ENCODE data around the gene DRAXIN.

The DRAXIN gene

GRCh38 chr1:11682287-11682771, 9.2 kb upstream of the DRAXIN start:
- no peak for TF ChIP-seq SPI1 (IDR thresholded peaks at IDR 0.05; ENCODE audit: low read depth, low read length)
- no peak for TF ChIP-seq POU2F2 (IDR thresholded peaks at IDR 0.05; ENCODE audit: low read depth, low read length)
- no peak for TF ChIP-seq POLR2A (IDR thresholded peaks at IDR 0.05; ENCODE audit: low read depth, low read length)
- no peak for TF ChIP-seq PAX5 (IDR thresholded peaks at IDR 0.05; ENCODE audit: insufficient read depth, low read length, severe bottlenecking)
- no peak for TF ChIP-seq TAF1 (IDR thresholded peaks at IDR 0.05; ENCODE audit: low read depth, low read length)
- TF ChIP-seq POLR2AphosphoS5 (IDR thresholded peaks at IDR 0.05; ENCODE audit: low read depth, low read length) = no peak
- no peak for FAIRE-seq
- DNase-seq (ENCODE audit: insufficient read length, low spot score) = no peak

DNA sequence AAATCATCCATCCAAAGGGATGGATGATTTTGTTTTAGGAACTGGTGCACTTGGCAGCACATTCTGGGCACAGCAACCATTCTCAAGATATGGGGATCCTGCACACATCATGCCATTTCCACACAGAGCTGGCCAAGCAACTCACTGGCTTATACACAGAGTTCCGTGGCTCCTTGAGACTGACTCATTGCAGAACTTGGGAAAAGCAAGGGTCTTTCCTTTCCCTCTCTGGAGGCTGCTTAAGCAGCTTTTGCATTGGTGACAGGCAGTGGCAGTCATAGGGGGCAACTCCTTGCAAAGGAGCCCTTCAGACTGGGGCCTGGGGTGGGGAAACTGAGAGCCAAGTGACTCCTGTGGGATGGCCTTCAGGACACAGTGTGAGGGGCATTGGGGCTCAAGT, 8.7 kb upstream of the DRAXIN start:
- FAIRE-seq = no peak
- DNase-seq (ENCODE audit: insufficient read length, low spot score) = no peak
- TF ChIP-seq POU2F2 (IDR thresholded peaks at IDR 0.05; ENCODE audit: low read depth, low read length) (no peak), TAF1 (IDR thresholded peaks at IDR 0.05; ENCODE audit: low read depth, low read length) (no peak), POLR2A (IDR thresholded peaks at IDR 0.05; ENCODE audit: low read depth, low read length) (no peak), POLR2AphosphoS5 (IDR thresholded peaks at IDR 0.05; ENCODE audit: low read depth, low read length) (no peak), SPI1 (IDR thresholded peaks at IDR 0.05; ENCODE audit: low read depth, low read length) (no peak), PAX5 (IDR thresholded peaks at IDR 0.05; ENCODE audit: insufficient read depth, low read length, severe bottlenecking) (no peak)

DNA sequence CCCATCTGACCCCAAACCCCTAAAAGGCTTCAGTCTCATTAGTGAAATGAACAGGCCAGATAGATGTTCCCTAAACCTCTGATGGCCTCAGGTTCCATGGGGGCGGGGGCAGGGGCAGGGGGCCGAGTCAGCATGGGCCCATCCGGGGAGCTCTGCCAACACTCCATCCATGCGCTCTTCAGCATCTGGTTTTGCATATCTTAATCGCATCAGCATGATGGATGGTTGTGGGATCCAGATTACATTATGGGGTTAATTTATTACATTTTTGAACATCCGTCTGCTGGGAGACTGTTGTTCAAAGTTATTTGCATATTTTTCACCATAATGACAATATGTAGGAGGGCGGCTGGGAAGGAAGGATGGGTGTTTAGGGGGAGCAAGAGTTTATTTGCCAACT, 7.4 kb upstream of the DRAXIN start:
- DNase-seq (ENCODE audit: insufficient read length, low spot score) (no peak), FAIRE-seq (no peak)
- TF ChIP-seq POLR2A (IDR thresholded peaks at IDR 0.05; ENCODE audit: low read depth, low read length) (no peak), TAF1 (IDR thresholded peaks at IDR 0.05; ENCODE audit: low read depth, low read length) (no peak), POU2F2 (IDR thresholded peaks at IDR 0.05; ENCODE audit: low read depth, low read length) (no peak)

GRCh38 chr1:11685210-11685752, 6.2 kb upstream of the DRAXIN start:
- TF ChIP-seq POLR2AphosphoS5 (IDR thresholded peaks at IDR 0.05; ENCODE audit: low read depth, low read length) = no peak
- no peak for TF ChIP-seq POU2F2 (IDR thresholded peaks at IDR 0.05; ENCODE audit: low read depth, low read length)
- no peak for TF ChIP-seq SPI1 (IDR thresholded peaks at IDR 0.05; ENCODE audit: low read depth, low read length)
- no peak for TF ChIP-seq POLR2A (IDR thresholded peaks at IDR 0.05; ENCODE audit: low read depth, low read length)
- TF ChIP-seq PAX5 (IDR thresholded peaks at IDR 0.05; ENCODE audit: insufficient read depth, low read length, severe bottlenecking) = no peak
- no peak for TF ChIP-seq TAF1 (IDR thresholded peaks at IDR 0.05; ENCODE audit: low read depth, low read length)
- no peak for DNase-seq (ENCODE audit: insufficient read length, low spot score)

GRCh38 chr1:11688506-11688905, 3.0 kb upstream of the DRAXIN start:
- DNase-seq (ENCODE audit: insufficient read length, low spot score) = no peak
- FAIRE-seq = no peak
- no peak for TF ChIP-seq SPI1 (IDR thresholded peaks at IDR 0.05; ENCODE audit: low read depth, low read length)
- no peak for TF ChIP-seq POLR2A (IDR thresholded peaks at IDR 0.05; ENCODE audit: low read depth, low read length)
- TF ChIP-seq POU2F2 (IDR thresholded peaks at IDR 0.05; ENCODE audit: low read depth, low read length) = no peak
- no peak for TF ChIP-seq TAF1 (IDR thresholded peaks at IDR 0.05; ENCODE audit: low read depth, low read length)
- no peak for TF ChIP-seq PAX5 (IDR thresholded peaks at IDR 0.05; ENCODE audit: insufficient read depth, low read length, severe bottlenecking)
- no peak for TF ChIP-seq POLR2AphosphoS5 (IDR thresholded peaks at IDR 0.05; ENCODE audit: low read depth, low read length)

More at GRCh38 chr1:11685210-11685752, 6.2 kb upstream of the DRAXIN start:
- FAIRE-seq = no peak

GRCh38 chr1:11690397-11691301, 861 bp upstream of the DRAXIN start:
- no peak for TF ChIP-seq POLR2AphosphoS5 (IDR thresholded peaks at IDR 0.05; ENCODE audit: low read depth, low read length)
- no peak for TF ChIP-seq TAF1 (IDR thresholded peaks at IDR 0.05; ENCODE audit: low read depth, low read length)
- TF ChIP-seq POLR2A (IDR thresholded peaks at IDR 0.05; ENCODE audit: low read depth, low read length) = no peak
- TF ChIP-seq PAX5 (IDR thresholded peaks at IDR 0.05; ENCODE audit: insufficient read depth, low read length, severe bottlenecking) = no peak
- TF ChIP-seq POU2F2 (IDR thresholded peaks at IDR 0.05; ENCODE audit: low read depth, low read length) = no peak
- TF ChIP-seq SPI1 (IDR thresholded peaks at IDR 0.05; ENCODE audit: low read depth, low read length) = no peak
- DNase-seq (ENCODE audit: insufficient read length, low spot score) (no peak), FAIRE-seq (no peak)

GRCh38 chr1:11691928-11692711, 610 bp downstream of the DRAXIN start:
- FAIRE-seq (no peak), DNase-seq (ENCODE audit: insufficient read length, low spot score) (no peak)
- TF ChIP-seq SPI1 (IDR thresholded peaks at IDR 0.05; ENCODE audit: low read depth, low read length) (no peak), POLR2AphosphoS5 (IDR thresholded peaks at IDR 0.05; ENCODE audit: low read depth, low read length) (no peak), POLR2A (IDR thresholded peaks at IDR 0.05; ENCODE audit: low read depth, low read length) (no peak), PAX5 (IDR thresholded peaks at IDR 0.05; ENCODE audit: insufficient read depth, low read length, severe bottlenecking) (no peak), TAF1 (IDR thresholded peaks at IDR 0.05; ENCODE audit: low read depth, low read length) (no peak)

- FAIRE-seq (no peak), DNase-seq (ENCODE audit: insufficient read length, low spot score) (no peak)
- no peak for TF ChIP-seq PAX5 (IDR thresholded peaks at IDR 0.05; ENCODE audit: insufficient read depth, low read length, severe bottlenecking)
- TF ChIP-seq POLR2AphosphoS5 (IDR thresholded peaks at IDR 0.05; ENCODE audit: low read depth, low read length) = no peak
- no peak for TF ChIP-seq POLR2A (IDR thresholded peaks at IDR 0.05; ENCODE audit: low read depth, low read length)
- TF ChIP-seq POU2F2 (IDR thresholded peaks at IDR 0.05; ENCODE audit: low read depth, low read length) = no peak
- TF ChIP-seq SPI1 (IDR thresholded peaks at IDR 0.05; ENCODE audit: low read depth, low read length) = no peak
- TF ChIP-seq TAF1 (IDR thresholded peaks at IDR 0.05; ENCODE audit: low read depth, low read length) = no peak
Observed at GRCh38 chr1:11693024-11693590, 1.6 kb downstream of the DRAXIN start.
